OCI-LY1 (cell line): ENCODE data around the gene KLF11.

Source experiments
- H2AFZ ChIP-seq: fragments of 200-600 bp; sonication (generic), shearing (Covaris generic); 2 replicates; pipeline ENCODE4 v1.6.0; 2014; ENCODE audit warnings: antibody characterized with exemption, mild to moderate bottlenecking, low read length
- H3F3A ChIP-seq: fragments of 200-600 bp; sonication (generic), shearing (Covaris generic); 2 replicates; pipeline ENCODE4 v1.6.0; 2014; ENCODE audit warnings: mild to moderate bottlenecking, antibody characterized with exemption, low read length, moderate library complexity; ENCODE audit not compliant: insufficient read depth
- H3K27ac ChIP-seq: fragments of 200-600 bp; sonication (generic); 2 replicates; pipeline ENCODE4 v1.5.1; 2014; ENCODE audit warnings: low read length, mixed run types, mild to moderate bottlenecking, low read depth; ENCODE audit not compliant: poor library complexity, severe bottlenecking
- H3K27me3 ChIP-seq: fragments of 200-600 bp; sonication (generic); 2 replicates; pipeline ENCODE4 v1.6.0; 2014; ENCODE audit warnings: antibody characterized with exemption, mild to moderate bottlenecking, low read length, moderate library complexity; ENCODE audit not compliant: insufficient read depth
- H3K36me3 ChIP-seq: fragments of 200-600 bp; sonication (generic); 2 replicates; pipeline ENCODE4 v1.6.1; 2014; ENCODE audit warnings: mild to moderate bottlenecking, antibody characterized with exemption, low read length, moderate library complexity, mixed read lengths; ENCODE audit not compliant: insufficient read depth
- H3K4me1 ChIP-seq: fragments of 200-600 bp; sonication (generic); 2 replicates; pipeline ENCODE4 v1.5.1; 2014; ENCODE audit warnings: mild to moderate bottlenecking, low read length, moderate library complexity; ENCODE audit not compliant: insufficient read depth, severe bottlenecking
- H3K4me2 ChIP-seq: fragments of 200-600 bp; sonication (generic), shearing (Covaris generic); 2 replicates; pipeline ENCODE4 v1.6.1; 2014; ENCODE audit warnings: low read length
- H3K4me3 ChIP-seq: fragments of 200-600 bp; sonication (generic); 2 replicates; pipeline ENCODE4 v1.5.1; 2014; ENCODE audit warnings: low read length, low read depth, mild to moderate bottlenecking, mixed read lengths; ENCODE audit not compliant: poor library complexity, severe bottlenecking
- H3K79me2 ChIP-seq: fragments of 200-600 bp; shearing (Covaris generic); 2 replicates; pipeline ENCODE4 v1.6.1; 2016; ENCODE audit warnings: mixed run types, low read length, mixed read lengths; ENCODE audit not compliant: insufficient read depth
- H3K9ac ChIP-seq: fragments of 200-600 bp; sonication (generic), shearing (Covaris generic); 2 replicates; pipeline ENCODE4 v1.6.1; 2014; ENCODE audit warnings: mild to moderate bottlenecking, low read length, mixed read lengths
- H3K9me2 ChIP-seq: fragments of 200-600 bp; sonication (generic), shearing (Covaris generic); 2 replicates; pipeline ENCODE4 v1.6.1; 2014; ENCODE audit warnings: low read depth, mild to moderate bottlenecking, low read length, mixed read lengths
- H3K9me3 ChIP-seq: fragments of 200-600 bp; shearing (Covaris generic); 2 replicates; pipeline ENCODE4 v1.6.1; 2014; ENCODE audit warnings: low read length, mixed read lengths
- H4K20me1 ChIP-seq: fragments of 200-600 bp; sonication (generic), shearing (Covaris generic); 2 replicates; pipeline ENCODE4 v1.6.0; 2016; ENCODE audit warnings: mild to moderate bottlenecking, low read length; ENCODE audit not compliant: insufficient read depth
- EZH2 ChIP-seq: fragments of 200-600 bp; sonication (generic), shearing (Covaris generic); IDR thresholded peaks from 2 replicates; pipeline ENCODE4 v1.8.0; 2017; ENCODE audit warnings: borderline replicate concordance, mixed run types, mild to moderate bottlenecking, antibody characterized with exemption, low read length, moderate library complexity, mixed read lengths
- TF ChIP-seq, protein P1 (sequence below): fragments of 200-600 bp; sonication (generic), shearing (Covaris generic); IDR thresholded peaks from 2 replicates; pipeline ENCODE4 v1.5.1; 2017; ENCODE audit warnings: mild to moderate bottlenecking, antibody characterized with exemption, low read length, moderate library complexity, mixed read lengths

KLF11 gene

DNA sequence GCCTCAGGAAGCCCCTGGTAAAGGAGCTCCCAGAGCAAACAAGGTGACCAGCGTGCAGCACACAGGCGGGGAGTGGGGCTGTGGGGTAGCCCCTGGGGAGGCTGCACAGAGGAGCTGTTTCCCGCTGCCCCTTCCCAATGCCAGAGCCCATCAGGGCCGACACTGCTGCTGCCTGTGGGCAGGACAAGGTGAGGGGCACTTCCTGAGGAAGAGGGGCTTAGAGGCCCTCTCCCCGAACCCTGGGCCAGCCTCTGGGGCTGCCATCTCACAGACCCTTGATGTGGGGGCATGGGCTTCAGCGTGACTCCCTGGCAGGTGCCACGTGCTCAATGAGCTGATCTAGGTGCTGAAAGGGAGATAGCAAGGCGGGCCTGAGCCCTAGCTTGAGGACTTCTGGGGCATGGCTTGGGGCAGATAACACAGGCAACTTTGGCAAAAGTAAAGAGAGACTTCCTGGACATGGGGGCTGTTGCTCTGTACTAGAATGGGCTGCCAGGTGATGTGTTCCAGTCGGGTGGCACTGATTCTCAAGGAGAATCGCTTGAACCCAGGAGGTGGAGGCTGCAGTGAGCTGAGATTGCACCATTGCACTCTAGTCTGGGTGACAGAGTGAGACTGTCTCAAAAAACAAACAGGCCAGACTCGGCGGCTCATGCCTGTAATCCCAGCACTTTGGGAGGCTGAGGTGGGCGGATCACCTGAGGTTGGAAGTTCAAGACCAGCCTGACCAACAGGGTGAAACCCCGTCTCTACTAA lies 9.9 kb upstream of the KLF11 start:
- 0 out of 2 replicates have a peak, but pooled peaks cover 5% of the 10 kb centered on the region for H3K27me3 ChIP-seq
- no peak overlapping the region for H3K9ac ChIP-seq
- H3K4me3 ChIP-seq = no peak overlapping the region
- H3K9me2 ChIP-seq = no peaks in the 10 kb centered on the region
- H4K20me1 ChIP-seq = no peaks in the 10 kb centered on the region
- no peaks in the 10 kb centered on the region for H3F3A ChIP-seq
- H3K36me3 ChIP-seq = no peaks in the 10 kb centered on the region
- H3K4me2 ChIP-seq = no peak overlapping the region
- H2AFZ ChIP-seq = no peak overlapping the region
- no peaks in the 10 kb centered on the region for H3K4me1 ChIP-seq
- no peaks in the 10 kb centered on the region for H3K9me3 ChIP-seq
- no peak overlapping the region for H3K27ac ChIP-seq
- H3K79me2 ChIP-seq = no peaks in the 10 kb centered on the region
- TF ChIP-seq, protein P1, sequence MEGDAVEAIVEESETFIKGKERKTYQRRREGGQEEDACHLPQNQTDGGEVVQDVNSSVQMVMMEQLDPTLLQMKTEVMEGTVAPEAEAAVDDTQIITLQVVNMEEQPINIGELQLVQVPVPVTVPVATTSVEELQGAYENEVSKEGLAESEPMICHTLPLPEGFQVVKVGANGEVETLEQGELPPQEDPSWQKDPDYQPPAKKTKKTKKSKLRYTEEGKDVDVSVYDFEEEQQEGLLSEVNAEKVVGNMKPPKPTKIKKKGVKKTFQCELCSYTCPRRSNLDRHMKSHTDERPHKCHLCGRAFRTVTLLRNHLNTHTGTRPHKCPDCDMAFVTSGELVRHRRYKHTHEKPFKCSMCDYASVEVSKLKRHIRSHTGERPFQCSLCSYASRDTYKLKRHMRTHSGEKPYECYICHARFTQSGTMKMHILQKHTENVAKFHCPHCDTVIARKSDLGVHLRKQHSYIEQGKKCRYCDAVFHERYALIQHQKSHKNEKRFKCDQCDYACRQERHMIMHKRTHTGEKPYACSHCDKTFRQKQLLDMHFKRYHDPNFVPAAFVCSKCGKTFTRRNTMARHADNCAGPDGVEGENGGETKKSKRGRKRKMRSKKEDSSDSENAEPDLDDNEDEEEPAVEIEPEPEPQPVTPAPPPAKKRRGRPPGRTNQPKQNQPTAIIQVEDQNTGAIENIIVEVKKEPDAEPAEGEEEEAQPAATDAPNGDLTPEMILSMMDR = no peak
- no peak for TF ChIP-seq EZH2

DNA sequence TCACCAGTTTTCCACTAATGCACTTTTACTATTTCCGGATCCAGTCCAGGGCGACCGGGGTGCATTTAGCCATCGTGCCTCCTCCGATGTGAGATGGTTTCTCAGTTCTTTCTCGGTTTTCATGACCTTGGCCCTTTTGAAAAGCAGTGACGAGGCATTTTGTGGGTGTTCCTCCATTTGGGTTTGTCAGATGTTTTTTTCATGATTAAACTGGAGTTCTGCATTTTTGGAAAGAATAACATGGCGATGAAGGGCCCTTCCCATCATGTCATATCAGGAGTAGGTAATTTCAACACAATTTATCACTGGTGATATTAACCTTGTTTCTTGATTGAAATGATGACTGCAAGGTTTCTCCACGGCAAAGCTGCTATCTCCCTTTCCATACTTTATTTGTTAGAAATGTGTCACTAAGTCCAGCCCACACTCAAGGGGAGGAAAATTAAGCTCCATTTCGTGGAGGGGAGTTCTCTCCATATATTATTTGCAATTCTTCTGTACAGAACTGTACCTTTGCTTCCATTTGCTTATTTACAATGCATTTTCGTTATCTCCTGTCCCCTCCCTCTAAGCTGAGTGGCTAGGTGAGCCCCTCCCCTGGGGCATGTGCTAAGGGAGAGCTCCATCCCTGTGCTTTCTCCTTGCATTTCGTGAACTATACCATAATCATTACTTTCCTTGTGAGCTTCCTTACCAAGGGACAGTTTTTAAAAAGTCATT lies 8.9 kb upstream of the KLF11 start:
- Histone ChIP-seq H4K20me1 (no peaks in the 10 kb centered on the region), H3F3A (no peaks in the 10 kb centered on the region), H3K27me3 (0 out of 2 replicates have a peak, but pooled peaks cover 5% of the 10 kb centered on the region), H3K9ac (no peak overlapping the region), H3K36me3 (no peaks in the 10 kb centered on the region), H3K4me2 (no peak overlapping the region), H3K4me3 (no peak overlapping the region), H3K4me1 (no peaks in the 10 kb centered on the region), H3K27ac (no peak overlapping the region), H2AFZ (no peak overlapping the region), H3K79me2 (no peaks in the 10 kb centered on the region), H3K9me2 (no peaks in the 10 kb centered on the region), H3K9me3 (no peaks in the 10 kb centered on the region)
- TF ChIP-seq, protein P1 = no peak
- no peak for TF ChIP-seq EZH2

DNA sequence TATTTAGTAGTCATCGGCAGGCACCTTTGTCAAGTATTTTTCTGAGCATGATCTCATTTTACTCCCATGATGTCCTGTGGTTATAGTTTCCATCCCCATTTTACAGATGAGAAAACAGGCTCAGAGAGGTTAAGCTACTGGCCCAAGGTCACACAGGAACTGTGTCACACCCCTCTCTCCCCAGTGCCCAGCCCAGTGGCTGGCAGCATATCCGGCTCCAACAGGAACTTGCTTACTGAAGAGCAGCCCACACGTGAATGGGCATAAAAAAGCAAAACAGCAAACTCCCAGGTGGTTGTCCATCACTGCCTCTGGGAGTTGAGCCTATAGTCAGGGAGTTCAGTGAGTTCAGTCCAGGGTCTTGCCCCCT lies 8.3 kb upstream of the KLF11 start:
- Histone ChIP-seq H3K4me2 (no peak overlapping the region), H3K27me3 (0 out of 2 replicates have a peak, but pooled peaks cover 4% of the 10 kb centered on the region), H3K36me3 (no peaks in the 10 kb centered on the region), H3K4me3 (no peak overlapping the region), H3F3A (no peaks in the 10 kb centered on the region), H3K4me1 (no peaks in the 10 kb centered on the region), H2AFZ (no peak overlapping the region), H3K79me2 (no peaks in the 10 kb centered on the region), H4K20me1 (no peaks in the 10 kb centered on the region), H3K9ac (no peak overlapping the region), H3K9me2 (no peaks in the 10 kb centered on the region), H3K9me3 (no peaks in the 10 kb centered on the region), H3K27ac (no peak overlapping the region)
- TF ChIP-seq, protein P1 = no peak
- TF ChIP-seq EZH2 = no peak
